Ovary (tissue), 3 donors: Measurements from ENCODE around the gene ANO8.

Experiments
- CTCF ChIP-seq, 3 donors: fragments of 450-650 bp in 2 of 3; fragments of 200-600 bp in 1 of 3; IDR thresholded peaks; one replicate each; pipeline versions ENCODE4 v1.5.1 to v1.8.0; 2016 to 2022; ENCODE audit warnings: antibody characterized with exemption in 3 of 3, mild to moderate bottlenecking in 1 of 3
- EP300 ChIP-seq: sonication (generic); formaldehyde crosslinking; IDR thresholded peaks from one replicate; pipeline ENCODE4 v1.6.1; 2017; ENCODE audit warnings: antibody characterized with exemption
- POLR2A ChIP-seq: fragments of 450-650 bp; IDR thresholded peaks from one replicate; pipeline ENCODE4 v1.6.1; 2017; ENCODE audit warnings: antibody characterized with exemption, mild to moderate bottlenecking, moderate library complexity
- donor health status: DM: no; HTN: no; CAD: no.

DNA sequence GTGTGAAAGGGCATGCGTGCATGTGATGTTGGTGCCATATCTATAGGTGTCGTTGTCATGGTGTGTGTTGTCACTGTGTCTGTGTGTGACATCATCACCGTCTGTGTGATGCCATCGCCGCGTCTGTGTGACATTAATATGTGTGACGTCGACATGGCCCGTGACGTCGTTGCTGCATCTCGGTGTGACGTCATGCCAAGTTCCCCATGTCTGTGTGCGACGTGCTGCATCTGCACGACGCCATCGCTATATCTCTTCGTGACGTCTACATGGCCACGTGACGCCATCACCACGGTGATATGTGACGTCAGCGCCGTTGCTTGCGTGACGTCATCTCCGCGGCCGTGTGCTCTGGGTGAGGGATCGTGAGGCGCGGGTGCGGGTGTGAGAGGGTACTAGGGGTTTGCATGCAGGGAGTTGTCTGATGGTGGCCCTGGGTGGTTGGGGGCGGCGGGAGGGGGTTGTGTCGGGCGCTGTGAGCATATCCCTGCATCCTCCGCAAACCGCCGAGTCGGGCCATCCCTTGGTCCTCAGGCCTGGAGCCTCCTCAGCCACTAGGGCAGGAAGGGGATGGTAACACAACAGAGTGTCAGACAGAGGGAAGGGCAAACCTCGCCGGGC lies 17.3 kb upstream of the ANO8 start:
- TF ChIP-seq CTCF (IDR thresholded peaks at IDR 0.05) (no peak), EP300 (no peak), POLR2A (no peak)
